Stomach (tissue), 4 donors: ENCODE measurements around the gene ATG5.

Experiments used
- CTCF ChIP-seq, 7 experiments: fragments of 450-650 bp in 4 of 7; fragments of 200-600 bp in 3 of 7; sonication (generic) in 3 of 7; IDR thresholded peaks; one replicate each; pipeline ENCODE4 v1.5.1; 2016 to 2019; ENCODE audit warnings: antibody characterized with exemption in 7 of 7, control low read depth in 2 of 7, mild to moderate bottlenecking in 1 of 7
- EP300 ChIP-seq: sonication (generic); formaldehyde crosslinking; IDR thresholded peaks from one replicate; pipeline ENCODE4 v1.6.1; 2017; ENCODE audit warnings: antibody characterized with exemption
- POLR2A ChIP-seq, 4 donors: fragments of 450-650 bp; IDR thresholded peaks; one replicate each; pipeline ENCODE4 v1.6.1; 2016; ENCODE audit warnings: antibody characterized with exemption in 4 of 4, control low read depth in 2 of 4, mild to moderate bottlenecking in 1 of 4, moderate library complexity in 1 of 4

GRCh38 chr6:106206905-106207304 lies 118.7 kb downstream of the ATG5 start:
- TF ChIP-seq CTCF (IDR thresholded peaks at IDR 0.05) (no peak), EP300 (no peak), POLR2A (IDR thresholded peaks at IDR 0.05) (no peak)
